GM18508 (cell line): ENCODE measurements around the gene PLEKHA7.

ENCODE experiments used
- ATAC-seq: cut with Tn5 transposase; IDR thresholded peaks from one replicate; pipeline ENCODE4 v1.9.1; 2021; ENCODE audit warnings: moderate number of reproducible peaks; ENCODE audit not compliant: insufficient read depth, unreplicated experiment

The PLEKHA7 gene

DNA sequence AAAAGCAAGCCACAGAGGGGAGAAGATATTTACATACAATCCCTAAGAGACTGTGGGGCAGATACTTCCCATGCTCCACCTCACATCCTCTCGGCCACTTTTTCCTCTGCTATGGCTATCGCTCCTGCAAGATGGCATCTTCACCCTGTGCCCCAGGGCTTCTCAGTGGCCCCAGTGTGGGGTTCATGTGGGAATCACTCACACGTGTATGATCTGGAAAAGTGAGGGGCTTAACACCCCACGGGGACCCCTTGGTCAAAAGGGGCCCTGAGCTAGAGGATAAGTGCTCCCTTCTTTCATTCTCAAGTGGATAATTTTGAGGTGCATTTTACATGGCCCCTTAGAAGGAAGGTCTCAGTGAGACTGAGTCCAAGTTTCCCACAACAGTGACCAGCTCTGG lies 247.1 kb downstream of the PLEKHA7 start:
- no peak for ATAC-seq

DNA sequence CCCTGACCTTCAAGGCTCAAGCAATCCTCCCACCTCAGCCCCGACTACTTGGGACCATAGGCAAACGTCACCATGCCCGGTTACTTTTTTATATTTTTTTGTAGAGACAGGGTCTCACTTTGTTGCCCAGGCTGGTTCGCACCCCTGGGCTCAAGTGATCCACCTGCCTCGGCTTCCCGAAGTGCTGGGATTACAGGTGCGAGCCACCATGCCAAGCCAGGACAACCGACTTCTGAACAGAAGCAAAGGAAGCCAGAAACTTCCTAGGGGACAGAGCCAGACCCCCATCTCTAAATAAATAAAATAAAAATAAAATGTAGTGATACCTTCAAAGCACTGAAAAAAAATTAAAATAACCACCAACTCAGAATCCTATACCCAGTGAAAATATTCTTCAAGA lies 249.3 kb downstream of the PLEKHA7 start:
- no peak for ATAC-seq

DNA sequence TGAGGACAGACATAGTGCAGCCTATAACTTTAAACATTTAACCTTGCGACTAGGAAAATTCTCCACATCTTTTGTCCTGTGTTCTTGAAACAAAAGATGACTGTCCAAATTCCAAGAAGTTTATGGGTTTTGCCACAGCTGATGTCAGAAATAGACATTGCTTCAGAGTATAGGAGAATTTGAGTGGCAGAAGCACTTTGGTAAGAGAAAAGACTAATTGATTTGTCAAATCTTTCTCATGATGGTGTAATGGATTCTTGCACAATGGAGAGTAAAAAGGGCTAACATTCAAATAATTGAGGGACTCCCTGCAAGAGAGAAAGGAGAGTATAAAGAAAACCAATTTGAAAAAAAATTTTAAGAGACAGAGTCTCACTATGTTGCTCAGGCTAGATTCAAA lies 250.5 kb downstream of the PLEKHA7 start:
- ATAC-seq = no peak

DNA sequence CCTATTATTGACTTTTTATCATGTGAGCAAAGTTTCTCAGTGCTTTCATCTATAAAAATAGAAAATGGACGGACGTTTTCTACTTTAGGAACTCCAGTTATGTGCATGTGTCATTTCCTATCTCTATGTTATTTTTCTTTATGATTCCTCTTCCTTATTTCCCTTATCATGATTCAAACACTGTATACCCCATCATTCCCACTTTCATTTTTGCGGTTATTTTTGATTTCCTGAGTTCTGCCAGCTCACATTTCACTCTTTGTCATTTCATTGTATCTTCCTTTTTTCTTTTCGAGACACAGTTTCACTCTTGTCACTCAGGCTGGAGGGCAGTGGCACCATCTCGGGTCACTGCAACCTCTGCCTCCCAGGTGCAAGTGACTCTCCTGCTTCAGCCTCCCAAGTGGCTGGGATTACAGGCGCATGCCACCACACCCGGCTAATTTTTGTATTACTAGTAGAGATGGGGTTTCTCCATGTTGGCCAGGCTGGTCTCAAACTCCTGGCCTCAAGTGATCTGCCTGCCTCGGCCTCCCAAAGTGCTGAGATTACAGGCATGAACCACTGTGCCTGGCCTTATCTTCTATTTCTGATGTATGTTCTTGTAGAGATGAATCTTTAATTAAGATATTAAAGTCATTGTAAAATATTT lies 254.2 kb downstream of the PLEKHA7 start:
- ATAC-seq = no peak

DNA sequence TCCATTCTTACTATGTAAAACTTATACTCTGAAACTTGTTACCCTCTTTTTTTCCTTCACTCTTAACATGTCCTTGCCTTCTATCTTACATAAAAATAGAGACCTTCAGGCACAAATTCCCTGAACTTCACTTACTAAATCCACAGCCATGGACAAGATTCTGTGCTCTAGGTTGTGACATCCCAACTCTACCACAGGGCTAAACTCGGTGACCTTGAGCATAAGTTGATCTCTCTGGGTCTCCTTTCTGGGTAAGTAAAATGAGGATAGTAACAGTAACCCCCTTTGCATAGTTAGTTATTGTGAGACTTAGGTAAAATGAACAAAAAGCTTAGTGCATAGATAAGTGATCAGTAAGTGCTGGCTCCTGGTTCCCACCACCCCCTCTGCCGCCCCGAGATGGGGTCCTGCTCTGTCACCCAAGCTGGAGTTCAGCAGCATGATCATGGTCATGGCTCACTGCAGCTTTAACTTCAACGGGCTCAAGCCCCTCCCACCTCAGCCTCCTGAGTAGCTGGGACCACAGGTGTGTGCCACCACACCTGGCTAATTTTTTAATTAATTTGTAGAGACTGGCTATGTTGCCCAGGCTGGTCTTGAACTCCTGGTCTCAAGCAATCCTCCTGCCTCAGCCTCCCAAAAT lies 255.7 kb downstream of the PLEKHA7 start:
- ATAC-seq = no peak

DNA sequence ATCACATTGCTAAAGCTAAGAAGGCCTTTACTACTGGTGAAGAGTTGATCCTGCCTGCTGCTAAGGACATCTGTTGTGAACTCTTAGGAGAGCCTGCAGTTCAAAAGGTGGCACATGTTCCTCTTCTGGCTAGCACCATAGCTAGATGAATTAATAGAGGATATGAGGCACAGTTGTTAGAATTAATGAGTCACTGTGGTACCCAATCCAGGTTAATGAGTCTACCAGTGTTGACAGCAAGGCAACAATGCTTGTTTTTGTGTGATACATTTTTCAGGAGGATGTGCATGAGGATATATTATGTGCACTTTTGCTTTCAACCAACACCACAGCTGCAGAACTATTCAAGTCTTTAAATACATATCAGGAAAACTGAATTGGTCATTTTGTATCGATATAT lies 263.8 kb downstream of the PLEKHA7 start:
- ATAC-seq = no peak

DNA sequence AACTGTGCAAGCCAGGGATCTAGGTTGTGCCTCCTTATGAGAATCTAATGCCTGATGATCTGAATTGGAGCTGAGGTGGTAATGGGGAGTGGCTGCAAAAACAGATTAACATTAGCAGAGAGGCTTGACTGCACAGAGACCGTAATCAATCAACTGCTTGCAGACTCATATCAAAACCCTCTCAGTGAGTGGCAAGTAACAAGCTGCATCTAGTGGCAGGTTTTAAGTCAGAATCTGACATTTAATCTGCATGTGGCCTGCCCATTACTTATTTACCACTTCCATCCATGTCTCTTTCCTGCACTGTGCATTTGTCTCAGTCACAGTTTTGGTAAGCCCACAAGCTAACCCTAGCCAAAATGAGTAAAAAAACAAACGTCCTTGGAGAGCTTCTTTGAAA lies 264.5 kb downstream of the PLEKHA7 start:
- no peak for ATAC-seq

DNA sequence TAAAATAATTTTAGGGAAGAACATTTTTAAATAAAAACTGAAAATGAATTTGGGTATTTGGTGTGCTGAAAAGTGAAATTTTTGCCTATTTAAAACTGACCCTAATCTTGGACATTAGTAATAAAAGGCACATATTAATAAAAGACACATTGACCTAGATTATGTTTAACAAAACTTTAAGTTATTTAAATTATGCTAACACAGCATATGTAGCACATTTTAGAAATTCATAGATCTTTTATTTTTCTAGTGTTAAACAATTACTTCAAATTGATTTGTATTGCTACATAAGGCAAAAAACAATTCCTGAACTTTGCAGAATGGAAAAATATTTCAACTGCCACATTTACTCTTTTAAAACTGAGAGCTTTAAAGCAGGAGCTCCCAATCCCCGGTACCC lies 265.1 kb downstream of the PLEKHA7 start:
- no peak for ATAC-seq

DNA sequence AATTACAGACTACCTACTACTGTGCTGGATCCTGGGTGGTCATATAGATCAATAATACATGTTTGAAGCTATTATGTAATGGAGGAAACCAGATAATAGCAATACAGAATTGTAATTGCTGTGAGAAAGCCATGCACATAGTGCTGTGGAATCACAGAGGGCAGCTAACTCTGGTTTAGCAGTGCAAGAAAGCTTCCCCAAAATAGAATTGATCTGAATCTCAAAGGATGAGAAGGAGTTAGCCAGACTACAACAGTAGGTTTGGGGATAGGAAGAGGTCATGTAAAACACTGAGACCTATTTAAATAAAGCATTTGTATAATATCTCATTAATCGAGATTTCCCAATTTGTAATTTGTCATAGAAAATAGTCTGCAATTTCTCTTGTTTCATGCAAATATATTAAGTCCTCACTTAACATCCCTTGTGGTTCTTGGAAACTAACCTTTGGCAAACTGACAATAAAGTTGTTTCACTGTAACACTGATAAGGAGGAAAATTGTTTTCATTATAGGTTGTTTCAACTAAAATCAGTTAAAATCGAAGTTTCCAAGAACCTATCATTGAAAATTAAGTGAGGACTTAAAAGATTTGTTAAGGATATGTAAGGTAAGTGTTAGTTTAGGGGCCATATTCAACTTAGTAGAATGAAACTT lies 268.1 kb downstream of the PLEKHA7 start:
- ATAC-seq = no peak

DNA sequence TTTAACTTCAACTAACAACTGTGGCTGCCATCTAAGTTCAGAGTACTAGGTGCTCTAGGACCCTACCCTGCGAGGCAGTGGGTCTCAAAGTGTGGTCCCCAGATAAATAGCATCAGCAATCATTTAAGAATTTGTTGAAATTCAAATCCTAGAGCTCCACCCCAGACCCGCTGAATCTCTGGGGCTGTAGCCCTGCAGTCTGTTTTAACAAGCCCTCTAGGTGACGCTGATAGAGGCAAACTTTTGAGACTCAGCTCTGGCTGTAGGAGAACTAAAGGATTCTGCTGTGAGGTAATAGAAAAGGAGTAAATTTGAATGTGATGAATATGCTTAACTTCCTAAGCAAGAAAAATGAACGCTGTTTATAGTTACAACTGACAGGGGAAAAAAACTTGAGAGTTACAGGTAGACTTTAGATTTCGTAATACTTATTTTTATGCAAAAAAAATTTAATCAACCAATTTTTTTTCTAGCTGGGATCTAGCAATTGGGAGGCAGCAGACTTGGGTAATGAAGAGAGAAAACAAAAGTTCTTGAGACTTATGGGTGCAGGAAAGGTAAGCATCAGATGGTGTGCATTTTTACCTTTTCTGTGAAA lies 270.0 kb downstream of the PLEKHA7 start:
- ATAC-seq = no peak

DNA sequence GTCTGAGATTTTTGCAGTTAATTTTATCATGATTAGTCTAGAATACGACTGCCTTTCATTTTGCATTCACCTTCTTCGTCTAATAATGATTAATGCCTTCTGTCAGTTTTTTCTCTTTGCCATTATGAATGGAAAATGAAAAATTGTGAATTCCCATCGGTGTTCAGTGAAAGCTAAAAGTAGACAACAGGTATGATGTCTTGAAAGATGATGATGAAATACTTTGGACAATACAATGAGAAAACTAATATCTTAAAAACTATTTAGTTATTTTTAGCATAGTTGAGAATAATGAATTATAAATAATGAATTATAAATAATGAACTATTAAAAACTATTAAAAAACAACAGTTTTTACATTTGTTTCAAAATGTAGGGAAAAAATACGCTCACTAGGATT lies 270.7 kb downstream of the PLEKHA7 start:
- ATAC-seq = no peak

DNA sequence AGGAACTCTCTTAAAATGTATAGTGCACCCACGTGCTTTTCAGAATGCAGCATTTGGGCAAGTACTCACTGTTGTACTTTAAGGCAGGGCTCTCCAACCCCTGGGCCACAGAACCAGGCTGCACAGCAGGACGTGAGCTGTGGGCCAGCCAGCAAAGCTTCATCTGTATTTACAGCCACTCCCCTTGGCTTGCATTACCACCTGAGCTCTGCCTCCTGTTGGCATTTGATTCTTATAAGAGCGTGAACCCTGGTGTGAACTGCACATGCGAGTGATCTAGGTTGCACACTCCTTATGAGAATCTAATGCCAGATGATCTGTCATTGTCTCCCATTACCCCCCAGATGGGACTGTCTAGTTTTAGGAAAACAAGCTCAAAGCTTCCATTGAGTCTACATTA lies 272.7 kb downstream of the PLEKHA7 start:
- no peak for ATAC-seq

DNA sequence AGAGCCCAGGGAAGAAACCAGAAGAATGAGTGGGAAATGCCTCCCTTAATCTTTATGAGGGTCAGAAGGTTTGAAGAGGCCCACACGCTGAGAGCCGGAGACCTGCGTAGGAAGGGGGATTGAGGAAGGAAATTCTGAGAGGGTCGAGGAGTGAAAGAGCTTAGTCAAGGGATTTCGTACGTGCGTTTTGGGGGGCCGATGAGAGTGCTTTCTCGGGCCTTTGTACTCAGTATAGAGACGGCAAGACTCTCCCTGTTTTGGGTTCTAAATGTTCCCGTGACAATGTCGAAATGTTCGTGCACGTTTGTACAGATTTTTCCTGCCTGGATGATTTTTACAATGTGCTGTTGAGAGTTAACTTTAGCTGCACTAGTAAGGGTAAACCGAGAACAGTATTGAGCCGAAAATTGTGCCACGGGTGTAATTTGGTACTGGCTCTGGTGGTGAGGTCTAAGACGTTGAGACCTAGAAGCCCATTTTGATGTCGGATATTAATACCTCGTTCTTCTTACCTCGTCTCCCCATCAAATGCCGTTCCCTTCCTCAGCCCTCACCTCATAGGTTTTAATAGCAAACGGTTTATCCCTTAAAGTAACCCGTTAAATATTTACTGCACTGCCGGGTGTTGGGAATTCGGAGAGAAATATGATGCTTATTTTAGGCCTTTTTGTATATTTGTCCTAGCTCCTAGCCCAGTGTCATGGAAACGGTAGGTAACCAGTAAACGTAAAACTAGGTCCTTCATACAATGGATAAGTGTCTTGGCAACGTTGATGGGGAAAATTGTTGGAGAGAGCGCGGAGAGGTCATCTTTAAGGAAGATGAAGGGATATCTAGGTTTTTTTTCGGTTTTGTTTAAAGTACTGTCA lies 275.0 kb downstream of the PLEKHA7 start:
- peak; percentile 1 for ATAC-seq

DNA sequence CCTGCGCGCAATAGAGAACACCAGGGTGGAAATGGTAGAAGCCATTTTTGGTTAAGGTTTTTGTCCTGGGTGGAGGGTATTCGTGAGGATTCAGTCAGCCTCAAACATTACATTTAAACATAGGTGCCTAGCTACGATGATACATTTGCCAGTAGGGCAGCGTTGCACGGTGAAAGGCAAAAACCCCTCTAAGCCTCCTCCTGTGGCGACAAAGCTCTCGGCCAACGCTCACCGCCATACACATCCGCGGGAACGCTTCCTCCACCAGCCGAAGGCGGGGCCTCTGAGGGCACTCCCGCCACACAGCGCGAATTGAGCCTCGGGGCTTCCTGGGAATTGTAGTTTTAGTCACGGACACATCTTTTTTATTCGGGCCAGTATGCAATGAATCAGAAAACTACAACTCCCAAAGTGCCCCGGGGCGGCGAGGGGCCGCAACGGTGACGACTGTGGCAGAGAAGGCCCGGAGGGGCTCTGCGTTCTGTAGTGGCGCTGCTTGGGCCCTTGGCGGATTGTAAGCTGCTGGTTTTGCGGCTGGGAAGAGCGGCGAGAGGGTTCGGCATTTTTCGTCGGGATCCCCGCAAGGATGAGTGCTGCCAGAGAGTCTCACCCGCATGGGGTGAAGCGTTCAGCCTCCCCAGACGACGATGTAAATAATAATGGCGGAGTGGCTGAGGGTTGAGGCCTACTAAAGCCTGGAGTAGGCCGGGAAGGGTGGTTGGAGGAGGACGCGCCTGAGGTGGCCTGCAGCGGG lies 275.8 kb downstream of the PLEKHA7 start, which contains the start of gene C11orf58:
TSS of gene C11orf58 (plus strand) at position 455 of the 754 bp plus-strand sequence. CDS start at position 587, 132 bp downstream.
- ATAC-seq = peak; percentile 96

DNA sequence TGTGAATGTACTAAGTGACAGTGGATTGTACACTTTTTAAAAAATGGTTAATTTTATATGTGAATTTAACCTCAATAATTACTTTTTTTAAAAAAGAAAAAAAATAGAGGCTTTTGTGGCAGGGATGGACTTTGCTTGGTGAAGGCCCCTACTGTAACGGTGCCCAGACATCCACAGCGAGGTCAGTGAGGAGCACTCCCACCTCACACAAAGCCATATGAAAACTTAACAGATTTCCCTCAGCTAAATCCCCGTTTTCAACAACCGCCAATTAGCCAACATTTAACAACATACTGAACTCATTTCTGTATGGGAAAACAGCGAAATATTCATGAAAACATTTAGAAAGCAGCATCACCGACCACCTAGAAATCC lies 276.4 kb downstream of the PLEKHA7 start:
- ATAC-seq = peak; percentile 10
